GM13977 (cell line): ENCODE results near the gene HCLS1.
A peak's percentile ranks its signal among the peaks of the same experiment; 100 is the strongest.

Experiments
- DNase-seq: peaks from one replicate; pipeline ENCODE4 v3.0.0; 2012; ENCODE audit warnings: low spot score
- CTCF ChIP-seq: IDR thresholded peaks from 2 replicates; pipeline ENCODE4 v1.5.1; 2012; ENCODE audit warnings: mild to moderate bottlenecking, control low read depth; ENCODE audit not compliant: insufficient read depth; ENCODE audit errors: extremely low read depth, missing control alignments
- in situ Hi-C: fragments of 300-500 bp; cut with MboI; formaldehyde crosslinking; loops from one replicate; pipeline ENCODE4 v1.12.0; 2022; ENCODE audit warnings: low sequenced_read_pairs, low pct_unique_long_range_greater_than_20kb, mixed read lengths, inconsistent platforms; ENCODE audit not compliant: unreplicated experiment

The HCLS1 gene

GRCh38 chr3:121660356-121661171 lies at the start of gene HCLS1:
TSS of gene HCLS1 (minus strand) at chr3:121660903. CDS start at chr3:121658347, 2,556 bp downstream.
- peak; percentile 61 for DNase-seq
- in situ Hi-C loops = no loop called here
- no peak for TF ChIP-seq CTCF

- no peak for DNase-seq
- in situ Hi-C loops = no loop called here
- TF ChIP-seq CTCF = no peak
Observed at GRCh38 chr3:121710347-121710746, 49.6 kb upstream of the HCLS1 start.

- in situ Hi-C loops = no loop called here
- DNase-seq = no peak
- TF ChIP-seq CTCF = no peak
Observed at GRCh38 chr3:121707531-121708273, 47.0 kb upstream of the HCLS1 start.

GRCh38 chr3:121705541-121705940 lies 44.8 kb upstream of the HCLS1 start:
- DNase-seq = no peak
- TF ChIP-seq CTCF = no peak
- in situ Hi-C loops = no loop called here

GRCh38 chr3:121703973-121704372 lies 43.3 kb upstream of the HCLS1 start:
- no peak for TF ChIP-seq CTCF
- in situ Hi-C loops = no loop called here
- DNase-seq = no peak

GRCh38 chr3:121698901-121699300 lies 38.2 kb upstream of the HCLS1 start:
- in situ Hi-C loops = no loop called here
- DNase-seq = no peak
- TF ChIP-seq CTCF = no peak
